Lung (tissue), 12 donors: Measurements from ENCODE around the gene HPGDS. TPM values are rescaled to one million over a fixed set of nuclear protein-coding genes. Genes with fewer than 3 reads are reported as not detected.

ENCODE experiments used
- ATAC-seq: fragments of 200-7000 bp; cut with Tn5 transposase; one replicate; pipeline ENCODE4 v1.9.1; 2020; ENCODE audit warnings: moderate number of reproducible peaks; ENCODE audit not compliant: insufficient read depth, low FRiP score
- DNase-seq, 3 donors: peaks; one replicate each; pipeline ENCODE4 v3.0.0-alpha.2; 2013 to 2017
- H3K27ac ChIP-seq, 2 donors: one replicate each; pipeline ENCODE4 v1.5.1; 2013; ENCODE audit warnings: mild to moderate bottlenecking in 2 of 2, moderate library complexity in 2 of 2, control low read depth in 1 of 2, inconsistent platforms in 1 of 2, low read depth in 1 of 2, low read length in 1 of 2
- H3K27me3 ChIP-seq, 3 donors: one replicate each; pipeline ENCODE4 v1.5.1; 2013; ENCODE audit warnings: low read length in 2 of 3; ENCODE audit not compliant: control insufficient read depth in 3 of 3, insufficient read depth in 3 of 3
- H3K36me3 ChIP-seq, 4 donors: one replicate each; pipeline ENCODE4 v1.5.1; 2013; ENCODE audit warnings: low read length in 4 of 4, mild to moderate bottlenecking in 1 of 4, moderate library complexity in 1 of 4; ENCODE audit not compliant: control insufficient read depth in 4 of 4, insufficient read depth in 4 of 4
- H3K4me1 ChIP-seq, 5 donors: one replicate each; pipeline ENCODE4 v1.5.1; 2013; ENCODE audit warnings: low read length in 5 of 5, mild to moderate bottlenecking in 2 of 5, moderate library complexity in 1 of 5; ENCODE audit not compliant: control insufficient read depth in 5 of 5, insufficient read depth in 5 of 5
- H3K4me3 ChIP-seq: one replicate; pipeline ENCODE4 v1.5.1; 2013; ENCODE audit warnings: mild to moderate bottlenecking, control low read depth, moderate library complexity
- H3K9ac ChIP-seq, 2 donors: one replicate each; pipeline ENCODE4 v1.5.1; 2013; ENCODE audit warnings: low read length in 2 of 2, control low read depth in 1 of 2; ENCODE audit not compliant: insufficient read depth in 1 of 2
- H3K9me3 ChIP-seq, 4 donors: one replicate each; pipeline ENCODE4 v1.5.1; 2013; ENCODE audit warnings: low read length in 3 of 4, mild to moderate bottlenecking in 1 of 4, moderate library complexity in 1 of 4; ENCODE audit not compliant: control insufficient read depth in 4 of 4, insufficient read depth in 3 of 4
- WGBS, 2 donors: extraction: QIAGEN DNeasy Blood & Tissue Kit; methylation state at CpG; one replicate each; pipeline ENCODE4 v1.1.7; 2013; 5-methylcytosine and 5-hydroxymethylcytosine counted together
- polyA plus RNA-seq, 2 donors: library from polyadenylated mRNA; stranded (reverse); fragments of 200-250 nt; gene quantifications; one replicate each; pipeline ENCODE4 v1.2.1, GENCODE V29; 2013
- total RNA-seq, 2 donors: library from RNA; depleted of rRNA in 1 of 2; stranded (reverse); fragments of >200 nt in 1 of 2; gene quantifications; one replicate each; pipeline ENCODE4 v1.2.1, GENCODE V29; 2014 to 2021
- TF ChIP-seq, protein P1 (sequence below): IDR thresholded peaks from 2 replicates; pipeline ENCODE4 v1.5.1; 2012; ENCODE audit warnings: mild to moderate bottlenecking; ENCODE audit errors: control extremely low read depth, extremely low read depth
- donor health status: control.
- donor health status: control.
- donor health status: Bipolar disorder and iron deficiency.
- donor health status: healthy.
- donor health status: DM: yes; HTN: yes; CAD: no.

HPGDS gene
- total and polyA plus RNA-seq, 4 donors, result 0.65 to 7.0 (median 2.3) TPM

DNA sequence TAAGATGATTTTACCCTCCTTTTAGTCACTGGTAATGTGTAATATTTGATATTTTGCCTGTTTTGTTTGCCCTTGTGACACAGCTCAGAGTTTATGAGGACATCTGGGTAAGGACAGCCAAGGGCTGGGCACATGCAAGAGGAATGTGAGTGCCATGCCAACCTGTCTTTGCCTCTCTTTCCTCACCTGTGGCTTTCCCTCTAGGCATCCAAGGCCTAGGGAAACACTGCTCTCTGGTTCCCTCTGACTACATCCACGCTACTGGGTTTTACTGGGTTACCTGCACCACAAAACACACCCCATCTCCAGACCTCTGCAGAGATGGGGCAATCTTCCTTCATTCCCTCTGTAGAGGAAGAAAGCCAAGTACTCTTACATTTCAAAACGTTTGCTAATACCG is 7.7 kb downstream of the HPGDS start:
- Histone ChIP-seq H3K4me3 (no peak overlapping the region), H3K36me3 (no peaks in the 10 kb centered on the region), H3K4me1 (peaks cover 0 to 3% (median 0%) of the 10 kb centered on the region in 5 donors), H3K27ac (no peak overlapping the region), H3K9ac (no peak overlapping the region), H3K9me3 (peaks cover 0 to 2% (median 0%) of the 10 kb centered on the region in 4 donors), H3K27me3 (no peaks in the 10 kb centered on the region)
- DNase-seq, result no peak
- WGBS, 2 donors, result 73 to 76% methylated on average over 3 of the region's 3 CpGs
- TF ChIP-seq, protein P1, sequence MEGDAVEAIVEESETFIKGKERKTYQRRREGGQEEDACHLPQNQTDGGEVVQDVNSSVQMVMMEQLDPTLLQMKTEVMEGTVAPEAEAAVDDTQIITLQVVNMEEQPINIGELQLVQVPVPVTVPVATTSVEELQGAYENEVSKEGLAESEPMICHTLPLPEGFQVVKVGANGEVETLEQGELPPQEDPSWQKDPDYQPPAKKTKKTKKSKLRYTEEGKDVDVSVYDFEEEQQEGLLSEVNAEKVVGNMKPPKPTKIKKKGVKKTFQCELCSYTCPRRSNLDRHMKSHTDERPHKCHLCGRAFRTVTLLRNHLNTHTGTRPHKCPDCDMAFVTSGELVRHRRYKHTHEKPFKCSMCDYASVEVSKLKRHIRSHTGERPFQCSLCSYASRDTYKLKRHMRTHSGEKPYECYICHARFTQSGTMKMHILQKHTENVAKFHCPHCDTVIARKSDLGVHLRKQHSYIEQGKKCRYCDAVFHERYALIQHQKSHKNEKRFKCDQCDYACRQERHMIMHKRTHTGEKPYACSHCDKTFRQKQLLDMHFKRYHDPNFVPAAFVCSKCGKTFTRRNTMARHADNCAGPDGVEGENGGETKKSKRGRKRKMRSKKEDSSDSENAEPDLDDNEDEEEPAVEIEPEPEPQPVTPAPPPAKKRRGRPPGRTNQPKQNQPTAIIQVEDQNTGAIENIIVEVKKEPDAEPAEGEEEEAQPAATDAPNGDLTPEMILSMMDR, result no peak
- no peak for ATAC-seq

DNA sequence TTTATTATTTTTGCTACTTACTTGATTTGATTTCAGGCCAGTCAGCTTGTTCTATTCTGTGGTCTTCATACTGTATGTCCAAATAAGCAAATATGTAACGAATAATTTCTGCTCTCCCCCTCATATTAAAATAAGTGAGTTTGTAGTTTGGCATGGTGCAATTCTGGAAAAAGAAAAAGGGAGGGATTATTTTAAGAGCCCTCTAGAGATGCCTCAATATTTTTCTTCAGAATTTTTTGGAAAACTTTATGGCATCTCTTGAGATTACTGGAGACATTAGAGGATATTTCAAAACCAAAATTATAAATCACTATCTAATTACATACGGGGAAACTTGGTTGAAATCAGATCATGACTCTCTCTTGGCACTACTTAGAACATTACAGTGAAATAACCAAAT is 8.2 kb downstream of the HPGDS start:
- ATAC-seq (no peak), DNase-seq (no peak)
- Histone ChIP-seq H3K27me3 (no peaks in the 10 kb centered on the region), H3K4me3 (no peak overlapping the region), H3K27ac (no peak overlapping the region), H3K4me1 (peaks cover 0 to 3% (median 0%) of the 10 kb centered on the region in 5 donors), H3K9ac (no peak overlapping the region), H3K9me3 (peaks cover 0 to 2% (median 0%) of the 10 kb centered on the region in 4 donors), H3K36me3 (no peaks in the 10 kb centered on the region)
- TF ChIP-seq, protein P1, result no peak
- 71 to 80% methylated on average over 2 of the region's 2 CpGs for WGBS, 2 donors

GRCh38 chr4:94333866-94334265 is 8.8 kb downstream of the HPGDS start:
- H3K27me3 ChIP-seq, result no peaks in the 10 kb centered on the region
- no peak for ATAC-seq

More at GRCh38 chr4:94333866-94334265, 8.8 kb downstream of the HPGDS start:
- Histone ChIP-seq H3K9me3 (peaks cover 0 to 2% (median 0%) of the 10 kb centered on the region in 4 donors), H3K4me1 (peaks cover 0 to 3% (median 0%) of the 10 kb centered on the region in 5 donors), H3K36me3 (no peaks in the 10 kb centered on the region), H3K4me3 (no peak overlapping the region), H3K27ac (no peak overlapping the region), H3K9ac (no peak overlapping the region)
- WGBS, 2 donors, result 82 to 85% methylated on average over 3 of the region's 3 CpGs
- no peak for DNase-seq
- TF ChIP-seq, protein P1, result no peak
